Erythroblast (primary cell): ENCODE data around the gene DOHH.
A peak's percentile ranks its signal among the peaks of the same experiment; 100 is the strongest.
"Not testable (repeated sequence)": the region's sequence is repeated elsewhere in the genome, so short reads cannot be mapped to it uniquely, and the experiment has no call there.

Source experiments
- DNase-seq, 2 experiments: peaks; one replicate each; lab custom pipeline; 2025; lab: John Stamatoyannopoulos, UW
- GATA1 ChIP-seq: IDR thresholded peaks from 2 replicates; pipeline ENCODE4 v1.6.1; 2011; ENCODE audit warnings: low read depth, mild to moderate bottlenecking, control low read depth, low read length, moderate library complexity
- POLR2A ChIP-seq: IDR thresholded peaks from 2 replicates; pipeline ENCODE4 v1.6.1; 2011; ENCODE audit warnings: mild to moderate bottlenecking, low read length

The DOHH gene

DNA sequence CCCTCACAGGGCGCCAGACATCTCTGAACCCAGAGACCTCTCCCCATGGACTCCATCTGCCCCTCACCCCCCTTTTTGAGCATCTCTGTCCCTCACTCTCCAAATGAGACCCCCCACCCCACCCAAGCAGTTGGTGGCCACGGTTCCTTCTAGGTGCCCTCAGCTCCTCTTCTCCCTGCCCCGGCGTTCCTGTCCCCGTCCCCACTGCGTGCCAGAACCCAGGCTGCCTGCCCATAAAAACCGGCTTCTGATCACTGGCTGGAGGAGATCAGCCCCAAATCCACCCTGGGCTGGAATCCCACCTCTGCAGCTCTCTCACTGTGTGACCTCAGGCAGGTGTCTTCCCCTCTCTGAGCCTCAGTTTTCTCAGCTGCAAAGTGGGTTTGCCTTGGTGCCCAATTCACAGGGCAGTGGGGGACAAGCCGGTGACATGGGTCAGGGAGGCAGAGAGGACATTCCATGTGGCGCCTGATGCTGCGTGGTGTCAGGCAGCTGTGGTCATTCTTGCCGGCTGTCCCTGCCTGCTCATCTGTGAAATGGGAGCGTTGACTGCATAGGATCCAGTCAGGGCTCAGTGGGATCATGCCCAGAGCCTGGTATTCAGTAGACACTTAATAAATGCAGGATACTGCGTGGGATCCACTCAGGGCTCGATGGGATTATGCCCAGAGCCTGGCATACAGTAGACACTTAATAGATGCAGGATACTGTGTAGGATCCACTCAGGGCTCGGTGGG is 45.6 kb downstream of the DOHH start:
- TF ChIP-seq POLR2A: no peak
- no peak for TF ChIP-seq GATA1
- no peak for DNase-seq

- DNase-seq: no peak
- TF ChIP-seq POLR2A (no peak), GATA1 (no peak)
These were observed 46.6 kb downstream of the DOHH start for GRCh38 chr19:3453840-3454239.

DNA sequence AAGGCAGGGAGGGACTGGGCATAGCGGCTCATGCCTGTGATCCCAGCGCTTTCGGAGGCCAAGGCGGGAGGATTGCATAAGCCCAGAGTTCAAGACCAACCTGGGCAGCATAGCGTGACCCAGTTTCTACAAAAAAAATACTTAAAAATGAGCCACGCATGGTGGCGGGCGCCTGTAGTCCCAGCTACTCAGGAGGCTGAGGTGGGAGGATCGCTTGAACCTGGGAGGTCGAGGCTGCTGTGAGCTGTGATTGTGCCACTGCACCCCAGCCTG is 47.6 kb downstream of the DOHH start:
- DNase-seq: not testable (repeated sequence)

- DNase-seq: no peak
- TF ChIP-seq GATA1: no peak
- TF ChIP-seq POLR2A: no peak
These were observed 48.1 kb downstream of the DOHH start for GRCh38 chr19:3452171-3452941.

DNA sequence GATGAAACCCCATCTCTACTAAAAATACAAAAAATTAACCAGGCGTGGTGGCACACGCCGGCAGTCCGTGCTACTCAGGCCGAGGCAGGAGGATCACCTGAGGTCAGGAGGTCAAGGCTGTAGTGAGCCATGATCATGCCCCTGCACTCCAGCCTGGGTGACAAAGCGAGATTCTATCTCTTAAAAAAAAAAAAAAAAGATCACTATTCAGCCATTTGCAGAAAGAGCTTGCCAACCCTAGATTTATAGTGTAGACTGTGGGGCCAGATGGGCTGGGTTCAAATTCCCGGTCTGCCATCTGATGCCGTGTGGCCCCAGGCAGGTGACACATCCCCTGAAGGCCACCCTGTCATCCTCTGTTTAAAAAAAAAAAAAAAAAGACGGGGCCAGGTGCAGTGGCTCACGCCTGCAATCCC is 49.0 kb downstream of the DOHH start:
- peak in 1 of 2 experiments; percentile 26 for DNase-seq
- TF ChIP-seq POLR2A: no peak
- no peak for TF ChIP-seq GATA1

- TF ChIP-seq POLR2A: no peak
- no peak for TF ChIP-seq GATA1
- DNase-seq: peak; percentile 55 to 60
These were observed 49.6 kb downstream of the DOHH start for GRCh38 chr19:3450796-3451411.

- TF ChIP-seq GATA1 (no peak), POLR2A (no peak)
- DNase-seq: no peak
These were observed 51.7 kb downstream of the DOHH start for GRCh38 chr19:3448616-3449334.

DNA sequence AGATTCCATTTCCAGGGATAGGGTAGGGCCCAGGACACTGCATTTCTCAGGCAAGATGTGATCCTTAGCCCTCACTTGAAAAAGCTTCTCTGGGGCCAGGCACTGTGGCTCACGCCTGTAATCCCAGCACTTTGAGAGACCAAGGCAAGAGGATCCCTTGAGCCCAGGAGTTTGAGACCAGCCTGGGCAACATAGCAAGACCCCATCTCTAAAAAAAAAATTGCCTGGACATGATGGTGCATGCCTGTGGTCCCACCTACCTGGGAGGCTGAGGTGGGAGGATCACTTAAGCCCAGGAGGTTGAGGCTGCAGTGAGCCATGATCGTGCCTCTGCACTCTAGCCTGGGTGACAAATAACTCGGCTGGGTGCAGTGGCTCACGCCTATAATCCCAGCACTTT is 53.8 kb downstream of the DOHH start:
- DNase-seq: not testable (repeated sequence)

DNA sequence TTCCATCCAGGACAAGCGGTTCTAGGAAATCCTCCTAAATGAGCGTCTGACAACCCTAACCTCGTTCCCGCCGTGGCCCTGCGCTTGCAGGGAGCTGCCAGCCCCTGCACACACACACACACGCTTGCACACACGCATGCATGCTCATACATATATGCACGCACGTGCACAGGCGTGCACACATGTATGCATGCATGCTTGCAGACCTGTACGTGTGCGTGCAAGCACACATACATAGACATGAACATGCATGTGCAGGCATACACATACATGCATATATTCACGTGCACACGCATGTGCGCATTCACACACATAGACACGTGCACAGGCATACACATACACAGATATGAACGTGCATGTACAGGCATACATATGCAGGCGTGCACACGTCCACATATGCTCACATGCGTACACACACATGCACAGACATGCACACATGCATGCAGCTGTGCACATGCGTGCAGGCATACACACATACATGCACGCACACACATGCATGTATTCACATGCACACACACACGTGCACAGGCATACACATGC is 55.7 kb downstream of the DOHH start:
- no peak for TF ChIP-seq POLR2A
- no peak for TF ChIP-seq GATA1
- no peak for DNase-seq

DNA sequence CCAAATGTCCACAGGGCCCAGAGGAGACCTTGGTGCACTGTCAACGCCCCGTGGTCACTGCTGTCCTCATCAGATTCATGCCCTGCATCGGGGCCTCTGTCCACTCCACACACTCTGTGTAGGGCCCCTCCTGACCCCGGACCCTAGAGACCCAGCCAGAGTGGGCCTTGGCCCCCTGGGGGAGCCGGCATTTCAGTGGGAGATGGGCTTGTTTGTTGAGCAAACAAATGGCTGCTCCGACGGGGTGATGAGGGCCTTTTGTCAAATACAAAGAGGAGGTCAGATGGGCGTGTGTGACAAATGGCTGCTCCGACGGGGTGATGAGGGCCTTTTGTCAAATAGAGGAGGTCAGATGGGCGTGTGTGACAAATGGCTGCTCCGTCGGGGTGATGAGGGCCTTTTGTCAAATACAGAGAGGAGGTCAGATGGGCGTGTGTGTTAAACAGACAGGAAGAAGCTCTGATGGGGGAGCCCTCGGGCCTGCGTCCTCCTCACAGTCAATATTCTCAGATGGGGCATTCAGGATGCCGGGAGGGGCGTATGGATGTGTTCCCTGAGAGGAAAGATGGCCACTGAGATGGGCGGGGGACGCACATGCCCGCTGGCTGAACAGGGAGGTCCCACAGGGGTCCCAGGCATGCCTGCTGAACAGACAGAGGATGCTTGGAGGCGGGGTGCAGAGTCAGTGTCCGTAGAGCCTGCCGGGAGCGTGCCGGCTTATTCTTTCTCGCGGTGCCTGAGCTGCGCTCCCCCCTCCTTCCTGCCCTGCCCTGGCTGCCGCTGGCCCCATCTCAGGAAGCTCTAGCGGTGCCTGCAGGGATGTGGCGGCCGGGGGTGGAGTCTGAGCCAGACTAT is 56.4 kb downstream of the DOHH start:
- TF ChIP-seq POLR2A (no peak), GATA1 (no peak)
- no peak for DNase-seq

DNA sequence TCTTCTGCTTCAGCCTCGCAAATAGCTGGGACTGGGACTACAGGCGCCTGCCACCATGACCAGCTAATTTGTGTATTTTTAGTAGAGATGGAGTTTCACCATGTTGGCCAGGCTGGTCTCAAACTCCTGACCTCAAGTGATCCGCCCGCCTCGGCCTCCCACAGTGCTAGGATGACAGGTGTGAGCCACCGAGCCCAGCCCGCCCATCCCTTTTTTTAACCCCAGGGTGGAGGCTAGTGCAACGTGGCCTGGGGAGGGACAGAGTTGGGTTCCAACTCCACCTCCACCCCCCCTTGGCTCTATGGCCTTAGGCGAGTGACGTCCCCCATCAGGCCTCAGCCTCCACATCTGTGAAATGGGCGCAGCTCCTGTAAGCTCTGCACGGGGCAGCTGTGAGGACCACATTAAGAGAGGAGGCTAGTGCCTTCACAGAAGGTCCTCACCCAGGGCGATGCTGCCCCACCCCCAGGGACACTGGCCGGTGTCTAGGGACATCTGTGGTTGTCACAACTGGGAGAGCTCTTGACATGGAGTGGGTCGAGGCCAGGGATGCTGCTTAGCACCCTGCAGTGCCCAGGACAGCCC is 57.9 kb downstream of the DOHH start:
- no peak for TF ChIP-seq POLR2A
- no peak for TF ChIP-seq GATA1
- DNase-seq: no peak

- TF ChIP-seq GATA1 (no peak), POLR2A (no peak)
- DNase-seq: no peak
These were observed 58.5 kb downstream of the DOHH start for GRCh38 chr19:3441986-3442329.
